ENCODE measurements around the gene NUP214.
A peak's percentile ranks its signal among the peaks of the same experiment; 100 is the strongest.

NUP214 gene

DNA sequence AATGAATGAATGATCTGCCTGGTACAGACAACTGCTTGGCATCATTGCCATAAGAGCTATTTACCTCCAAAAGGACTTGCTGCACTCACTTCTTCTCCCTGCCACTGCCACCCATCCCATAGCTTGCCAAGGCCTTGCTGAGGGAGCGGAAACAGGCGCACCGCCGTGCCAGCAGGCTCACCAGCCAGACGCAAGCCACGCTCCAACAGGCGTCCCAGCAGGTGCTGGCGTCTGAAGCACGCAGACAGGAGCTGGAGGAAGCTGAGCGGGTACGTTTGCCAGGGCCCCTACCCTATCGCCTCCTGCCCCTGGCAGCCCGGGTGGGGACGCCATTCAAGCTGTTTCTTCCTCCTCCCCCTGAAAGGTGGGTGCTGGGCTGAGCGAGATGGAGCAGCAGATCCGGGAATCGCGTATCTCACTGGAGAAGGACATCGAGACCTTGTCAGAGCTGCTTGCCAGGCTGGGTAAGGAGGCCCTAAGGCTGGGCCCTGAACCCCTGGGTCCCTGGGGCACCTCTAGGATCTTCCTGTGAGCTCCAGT lies 38.0 kb upstream of the NUP214 start:
- Histone ChIP-seq H3K4me1 (ENCODE audit: control insufficient read depth in 2 of 2, insufficient read depth in 2 of 2, low read length in 2 of 2) (no peaks in the 10 kb centered on the region), H3K4me3 (ENCODE audit: low read length in 2 of 2) (no peak overlapping the region), H3K9ac (ENCODE audit: low read depth in 1 of 2, low read length in 2 of 2) (no peak overlapping the region), H3K9me3 (ENCODE audit: control insufficient read depth in 2 of 2, low read length in 2 of 2) (no peaks in the 10 kb centered on the region), H3K27ac (ENCODE audit: low read depth in 2 of 2, low read length in 2 of 2) (no peak overlapping the region), H3K27me3 (ENCODE audit: control insufficient read depth in 2 of 2, insufficient read depth in 2 of 2, low read length in 2 of 2) (no peaks in the 10 kb centered on the region), H3K36me3 (ENCODE audit: control insufficient read depth in 2 of 2, insufficient read depth in 2 of 2, low read length in 2 of 2) (no peaks in the 10 kb centered on the region)

DNA sequence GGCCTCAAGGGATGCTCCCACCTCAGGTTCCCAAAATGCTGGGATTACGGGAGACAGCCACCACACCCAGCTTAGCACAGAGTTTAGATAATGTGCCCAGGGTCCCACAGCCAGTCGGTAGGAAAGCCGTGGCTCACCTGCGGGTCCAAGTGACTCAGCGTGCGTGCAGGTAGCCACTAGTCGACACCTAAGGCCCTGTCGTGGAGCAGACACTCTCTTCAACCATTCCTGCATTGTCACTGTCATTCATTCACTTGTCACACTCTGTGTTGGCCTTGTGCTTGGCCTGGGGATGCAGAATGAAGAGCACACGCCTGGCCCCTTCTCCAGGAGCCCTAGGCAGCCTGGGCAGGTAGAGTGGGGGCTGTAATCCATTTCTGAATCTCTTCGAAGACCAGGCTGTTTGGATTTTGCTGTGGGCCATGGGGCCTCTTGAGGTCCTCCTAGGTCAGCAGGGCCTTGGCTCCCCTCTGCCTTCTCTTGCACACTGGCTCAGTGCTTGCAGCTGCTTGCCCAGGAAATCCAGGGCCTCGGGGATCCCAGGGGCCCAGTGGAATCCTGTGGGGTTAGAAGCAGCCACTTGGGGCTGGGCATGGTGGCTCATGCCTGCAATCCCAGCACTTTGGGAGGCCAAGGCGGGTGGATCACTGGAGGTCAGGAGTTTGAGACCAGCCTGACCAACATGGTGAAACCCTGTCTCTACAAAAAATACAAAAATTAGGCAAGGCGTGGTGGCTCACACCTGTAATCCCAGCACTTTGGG lies 35.2 kb upstream of the NUP214 start:
- Histone ChIP-seq H3K4me3 (ENCODE audit: low read length in 2 of 2) (no peak overlapping the region), H3K27ac (ENCODE audit: low read depth in 2 of 2, low read length in 2 of 2) (no peak overlapping the region), H3K36me3 (ENCODE audit: control insufficient read depth in 2 of 2, insufficient read depth in 2 of 2, low read length in 2 of 2) (no peaks in the 10 kb centered on the region), H3K9ac (ENCODE audit: low read depth in 1 of 2, low read length in 2 of 2) (no peak overlapping the region), H3K9me3 (ENCODE audit: control insufficient read depth in 2 of 2, low read length in 2 of 2) (no peaks in the 10 kb centered on the region), H3K4me1 (ENCODE audit: control insufficient read depth in 2 of 2, insufficient read depth in 2 of 2, low read length in 2 of 2) (no peaks in the 10 kb centered on the region), H3K27me3 (ENCODE audit: control insufficient read depth in 2 of 2, insufficient read depth in 2 of 2, low read length in 2 of 2) (peaks cover 5 to 11% of the 10 kb centered on the region in 2 donors)

DNA sequence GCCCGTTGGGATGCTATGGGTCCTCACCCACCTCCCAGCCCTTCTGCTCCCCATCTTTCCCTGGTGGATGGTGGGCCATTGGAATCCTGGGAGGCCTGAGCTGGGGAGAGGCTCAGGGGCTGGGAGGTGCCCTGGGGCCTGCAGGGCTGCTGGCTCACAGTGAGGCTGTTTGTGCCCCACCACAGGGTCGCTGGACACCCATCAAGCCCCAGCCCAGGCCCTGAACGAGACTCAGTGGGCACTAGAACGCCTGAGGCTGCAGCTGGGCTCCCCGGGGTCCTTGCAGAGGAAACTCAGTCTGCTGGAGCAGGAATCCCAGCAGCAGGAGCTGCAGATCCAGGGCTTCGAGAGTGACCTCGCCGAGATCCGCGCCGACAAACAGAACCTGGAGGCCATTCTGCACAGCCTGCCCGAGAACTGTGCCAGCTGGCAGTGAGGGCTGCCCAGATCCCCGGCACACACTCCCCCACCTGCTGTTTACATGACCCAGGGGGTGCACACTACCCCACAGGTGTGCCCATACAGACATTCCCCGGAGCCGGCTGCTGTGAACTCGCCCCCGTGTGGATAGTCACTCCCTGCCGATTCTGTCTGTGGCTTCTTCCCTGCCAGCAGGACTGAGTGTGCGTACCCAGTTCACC lies 33.9 kb upstream of the NUP214 start:
- H3K36me3 ChIP-seq (ENCODE audit: control insufficient read depth in 2 of 2, insufficient read depth in 2 of 2, low read length in 2 of 2): no peaks in the 10 kb centered on the region
- peaks cover 11 to 17% of the 10 kb centered on the region in 2 donors for H3K27me3 ChIP-seq (ENCODE audit: control insufficient read depth in 2 of 2, insufficient read depth in 2 of 2, low read length in 2 of 2)
- H3K4me1 ChIP-seq (ENCODE audit: control insufficient read depth in 2 of 2, insufficient read depth in 2 of 2, low read length in 2 of 2): no peaks in the 10 kb centered on the region
- no peak overlapping the region for H3K9ac ChIP-seq (ENCODE audit: low read depth in 1 of 2, low read length in 2 of 2)
- H3K9me3 ChIP-seq (ENCODE audit: control insufficient read depth in 2 of 2, low read length in 2 of 2): no peaks in the 10 kb centered on the region
- no peak overlapping the region for H3K27ac ChIP-seq (ENCODE audit: low read depth in 2 of 2, low read length in 2 of 2)
- H3K4me3 ChIP-seq (ENCODE audit: low read length in 2 of 2): no peak overlapping the region

GRCh38 chr9:131092030-131092429 lies 33.4 kb upstream of the NUP214 start:
- no peak overlapping the region for H3K27ac ChIP-seq (ENCODE audit: low read depth in 2 of 2, low read length in 2 of 2)
- peaks cover 11 to 18% of the 10 kb centered on the region in 2 donors for H3K27me3 ChIP-seq (ENCODE audit: control insufficient read depth in 2 of 2, insufficient read depth in 2 of 2, low read length in 2 of 2)
- no peaks in the 10 kb centered on the region for H3K9me3 ChIP-seq (ENCODE audit: control insufficient read depth in 2 of 2, low read length in 2 of 2)
- H3K36me3 ChIP-seq (ENCODE audit: control insufficient read depth in 2 of 2, insufficient read depth in 2 of 2, low read length in 2 of 2): no peaks in the 10 kb centered on the region
- no peak overlapping the region for H3K9ac ChIP-seq (ENCODE audit: low read depth in 1 of 2, low read length in 2 of 2)
- H3K4me1 ChIP-seq (ENCODE audit: control insufficient read depth in 2 of 2, insufficient read depth in 2 of 2, low read length in 2 of 2): peaks cover 0 to 2% of the 10 kb centered on the region in 2 donors
- no peak overlapping the region for H3K4me3 ChIP-seq (ENCODE audit: low read length in 2 of 2)

DNA sequence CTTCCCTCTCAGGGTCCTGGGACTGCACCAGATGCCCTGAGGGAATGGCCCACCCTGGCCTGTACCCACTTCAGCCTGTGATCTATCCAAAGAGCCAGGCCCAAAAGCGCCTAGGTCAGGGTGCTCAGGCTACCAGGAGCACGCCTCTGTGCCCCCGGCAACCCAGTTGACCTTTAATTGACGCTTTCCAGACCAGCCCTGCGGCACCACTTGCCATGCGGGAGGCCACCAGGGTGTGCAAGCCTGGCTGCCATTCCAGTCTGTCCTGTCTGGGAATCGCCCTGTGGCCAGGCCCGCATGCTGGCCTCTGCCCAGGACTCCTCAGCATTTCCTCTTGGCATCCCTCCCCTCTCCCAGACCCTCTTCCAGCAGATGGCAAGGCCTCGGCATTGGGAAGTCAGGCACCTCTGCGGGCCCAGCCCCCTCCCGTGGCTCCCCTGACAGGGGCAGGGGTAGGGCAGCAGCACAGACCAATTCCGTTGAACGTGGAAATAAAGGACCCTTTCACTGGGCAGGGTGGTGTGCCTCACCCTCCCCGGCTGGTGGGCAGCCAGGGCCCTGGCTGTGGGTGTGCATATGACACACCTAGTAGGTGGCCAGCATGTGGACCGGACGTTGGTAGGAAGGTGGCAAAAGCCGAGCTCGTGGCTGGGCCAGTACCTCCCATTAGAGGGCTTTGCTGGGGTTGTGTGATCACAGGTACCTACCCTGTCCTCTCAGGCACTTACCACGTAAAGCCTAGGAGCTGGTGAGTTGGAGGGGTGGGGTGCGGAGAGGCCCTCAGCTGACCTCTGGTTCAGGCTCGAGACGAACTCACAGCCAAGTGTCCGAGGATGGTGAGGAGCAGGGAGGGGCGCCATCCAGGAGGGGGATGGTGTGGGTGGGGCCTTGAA lies 32.6 kb upstream of the NUP214 start:
- H3K4me1 ChIP-seq (ENCODE audit: control insufficient read depth in 2 of 2, insufficient read depth in 2 of 2, low read length in 2 of 2): peaks cover 0 to 2% of the 10 kb centered on the region in 2 donors
- H3K27me3 ChIP-seq (ENCODE audit: control insufficient read depth in 2 of 2, insufficient read depth in 2 of 2, low read length in 2 of 2): peaks cover 11 to 24% of the 10 kb centered on the region in 2 donors
- H3K9ac ChIP-seq (ENCODE audit: low read depth in 1 of 2, low read length in 2 of 2): no peak overlapping the region
- no peak overlapping the region for H3K27ac ChIP-seq (ENCODE audit: low read depth in 2 of 2, low read length in 2 of 2)
- H3K36me3 ChIP-seq (ENCODE audit: control insufficient read depth in 2 of 2, insufficient read depth in 2 of 2, low read length in 2 of 2): no peaks in the 10 kb centered on the region
- H3K9me3 ChIP-seq (ENCODE audit: control insufficient read depth in 2 of 2, low read length in 2 of 2): no peaks in the 10 kb centered on the region
- H3K4me3 ChIP-seq (ENCODE audit: low read length in 2 of 2): no peak overlapping the region

DNA sequence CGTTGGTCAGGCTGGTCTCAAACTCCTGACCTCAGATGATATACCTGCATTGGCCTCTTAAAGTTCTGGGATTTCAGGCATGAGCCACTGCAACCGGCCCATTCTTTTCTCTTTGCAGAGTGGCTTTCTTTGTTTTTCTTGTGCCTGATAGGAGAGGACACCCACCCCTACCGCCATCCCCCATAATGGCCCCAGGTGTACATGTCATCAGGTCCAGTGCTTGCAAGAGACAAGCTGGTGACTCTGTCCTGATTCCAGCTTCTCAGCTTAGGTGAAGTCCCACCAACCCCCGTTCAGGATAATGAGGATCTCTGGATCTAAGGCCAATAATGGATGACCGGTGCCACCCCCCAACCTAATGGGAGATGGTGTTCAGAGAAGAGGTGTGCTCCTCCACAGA lies 31.4 kb upstream of the NUP214 start:
- Histone ChIP-seq H3K27me3 (ENCODE audit: control insufficient read depth in 2 of 2, insufficient read depth in 2 of 2, low read length in 2 of 2) (peaks cover 11 to 27% of the 10 kb centered on the region in 2 donors), H3K9me3 (ENCODE audit: control insufficient read depth in 2 of 2, low read length in 2 of 2) (no peaks in the 10 kb centered on the region), H3K9ac (ENCODE audit: low read depth in 1 of 2, low read length in 2 of 2) (no peak overlapping the region), H3K27ac (ENCODE audit: low read depth in 2 of 2, low read length in 2 of 2) (no peak overlapping the region), H3K36me3 (ENCODE audit: control insufficient read depth in 2 of 2, insufficient read depth in 2 of 2, low read length in 2 of 2) (no peaks in the 10 kb centered on the region), H3K4me1 (ENCODE audit: control insufficient read depth in 2 of 2, insufficient read depth in 2 of 2, low read length in 2 of 2) (peaks cover 0 to 2% of the 10 kb centered on the region in 2 donors), H3K4me3 (ENCODE audit: low read length in 2 of 2) (no peak overlapping the region)

DNA sequence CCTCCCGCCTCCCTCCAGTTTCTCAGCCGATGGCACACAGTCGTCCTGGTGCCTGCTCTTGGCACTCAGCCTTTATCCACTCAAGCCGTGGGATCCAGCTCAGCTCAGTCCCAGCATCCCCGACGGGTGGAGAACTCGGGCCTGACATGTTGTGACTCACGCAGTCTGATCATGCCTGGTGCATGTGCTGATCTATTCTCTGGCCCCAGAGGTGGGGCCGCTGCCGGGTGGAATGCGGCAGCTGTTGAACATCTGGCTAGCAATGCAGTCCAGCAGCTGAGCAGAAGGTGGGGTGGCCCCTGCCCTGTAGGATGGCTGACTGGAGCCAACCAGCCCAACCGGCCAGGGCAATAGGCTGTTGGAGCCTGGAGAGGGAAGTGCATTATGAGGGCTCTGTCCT lies 30.8 kb upstream of the NUP214 start:
- no peak overlapping the region for H3K9ac ChIP-seq (ENCODE audit: low read depth in 1 of 2, low read length in 2 of 2)
- no peaks in the 10 kb centered on the region for H3K36me3 ChIP-seq (ENCODE audit: control insufficient read depth in 2 of 2, insufficient read depth in 2 of 2, low read length in 2 of 2)
- peaks cover 11 to 27% of the 10 kb centered on the region in 2 donors for H3K27me3 ChIP-seq (ENCODE audit: control insufficient read depth in 2 of 2, insufficient read depth in 2 of 2, low read length in 2 of 2)
- H3K4me1 ChIP-seq (ENCODE audit: control insufficient read depth in 2 of 2, insufficient read depth in 2 of 2, low read length in 2 of 2): peaks cover 0 to 2% of the 10 kb centered on the region in 2 donors
- H3K4me3 ChIP-seq (ENCODE audit: low read length in 2 of 2): no peak overlapping the region
- H3K27ac ChIP-seq (ENCODE audit: low read depth in 2 of 2, low read length in 2 of 2): no peak overlapping the region
- H3K9me3 ChIP-seq (ENCODE audit: control insufficient read depth in 2 of 2, low read length in 2 of 2): no peaks in the 10 kb centered on the region

DNA sequence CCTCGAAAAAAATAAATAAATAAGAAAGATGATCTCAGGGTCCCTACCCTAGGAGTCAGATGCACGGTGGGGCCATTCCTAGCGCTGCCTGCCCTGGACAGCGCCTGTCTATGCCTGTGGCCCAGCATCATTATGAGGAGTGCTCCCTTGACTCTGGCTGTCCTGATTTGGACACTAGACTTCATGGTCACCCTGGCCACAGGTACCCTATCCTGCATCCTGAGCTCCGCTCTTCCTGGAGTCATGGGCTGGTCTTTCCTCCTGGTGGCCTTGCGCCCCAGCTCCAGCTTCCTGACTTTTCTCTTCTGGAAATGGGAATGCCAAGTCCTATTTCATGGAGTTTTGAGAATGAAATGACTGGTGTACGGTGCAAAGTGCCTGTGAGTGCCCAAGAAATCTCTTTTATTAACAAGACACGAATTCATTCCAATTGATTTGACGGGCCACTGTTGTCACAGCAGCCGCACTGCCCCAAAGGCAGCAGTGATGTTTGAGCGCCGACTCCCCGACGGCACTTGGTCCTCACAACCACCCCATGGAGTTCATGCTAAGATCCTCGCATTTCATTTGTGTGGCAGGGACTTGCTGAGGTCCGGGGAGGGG lies 29.6 kb upstream of the NUP214 start:
- Histone ChIP-seq H3K4me3 (ENCODE audit: low read length in 2 of 2) (peak overlapping the region in 1 of 2 donors; percentile 15), H3K9ac (ENCODE audit: low read depth in 1 of 2, low read length in 2 of 2) (no peak overlapping the region), H3K27me3 (ENCODE audit: control insufficient read depth in 2 of 2, insufficient read depth in 2 of 2, low read length in 2 of 2) (peaks cover 11 to 27% of the 10 kb centered on the region in 2 donors)

DNA sequence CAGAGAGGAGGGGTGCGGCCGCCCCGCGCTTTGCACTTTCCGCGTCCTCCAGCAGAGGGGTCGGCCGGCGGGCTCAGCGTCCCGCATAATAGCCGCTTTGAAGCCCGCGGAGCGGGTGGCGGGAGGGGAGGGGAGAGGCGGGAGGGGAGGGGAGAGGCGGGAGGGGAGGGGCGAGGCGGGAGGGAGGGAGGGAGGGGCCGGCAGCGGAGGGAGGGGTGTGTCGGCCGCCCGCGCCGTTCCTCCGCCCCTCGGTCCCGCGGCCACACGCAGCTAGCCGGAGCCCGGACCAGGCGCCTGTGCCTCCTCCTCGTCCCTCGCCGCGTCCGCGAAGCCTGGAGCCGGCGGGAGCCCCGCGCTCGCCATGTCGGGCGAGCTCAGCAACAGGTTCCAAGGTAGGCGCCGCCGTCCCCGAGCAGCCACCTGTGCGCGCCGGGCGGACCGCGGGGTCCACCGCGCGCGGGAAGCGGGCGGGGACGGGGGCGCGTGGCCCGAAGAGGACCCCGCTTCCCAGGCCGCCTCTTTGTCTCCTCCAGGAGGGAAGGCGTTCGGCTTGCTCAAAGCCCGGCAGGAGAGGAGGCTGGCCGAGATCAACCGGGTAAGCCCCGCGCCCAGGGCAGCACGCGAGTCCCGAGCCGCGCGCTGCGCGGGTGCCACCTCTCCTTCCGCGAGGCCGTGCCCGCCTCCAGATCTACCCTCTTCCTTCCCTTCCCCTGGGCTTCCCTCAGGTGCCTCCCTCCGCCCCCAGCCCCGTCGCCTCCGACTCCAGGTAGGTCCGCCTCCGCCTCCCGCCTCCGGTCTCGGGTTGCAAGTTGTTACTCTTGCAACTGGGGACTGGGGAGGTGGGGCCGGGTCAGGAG lies 28.9 kb upstream of the NUP214 start, which contains the start of gene AIF1L:
Gene AIF1L (plus strand): TSS at position 263 of the 857 bp plus-strand sequence. CDS start 99 bp downstream, at position 362.
- peak within 1 kb of the TSS; percentile 47 to 56 for H3K4me3 ChIP-seq (ENCODE audit: low read length in 2 of 2)
- no peaks in the 10 kb centered on the region for H3K9me3 ChIP-seq (ENCODE audit: control insufficient read depth in 2 of 2, low read length in 2 of 2)
- no peak within 1 kb of the TSS for H3K9ac ChIP-seq (ENCODE audit: low read depth in 1 of 2, low read length in 2 of 2)
- no peak within 1 kb of the TSS for H3K27ac ChIP-seq (ENCODE audit: low read depth in 2 of 2, low read length in 2 of 2)
- peaks cover 0 to 2% of the 10 kb centered on the region in 2 donors for H3K4me1 ChIP-seq (ENCODE audit: control insufficient read depth in 2 of 2, insufficient read depth in 2 of 2, low read length in 2 of 2)
- H3K36me3 ChIP-seq (ENCODE audit: control insufficient read depth in 2 of 2, insufficient read depth in 2 of 2, low read length in 2 of 2): no peaks in the 10 kb centered on the region
- peaks cover 11 to 27% of the 10 kb centered on the region in 2 donors for H3K27me3 ChIP-seq (ENCODE audit: control insufficient read depth in 2 of 2, insufficient read depth in 2 of 2, low read length in 2 of 2)

More for the DNA sequence above, 29.6 kb upstream of the NUP214 start:
- H3K4me1 ChIP-seq (ENCODE audit: control insufficient read depth in 2 of 2, insufficient read depth in 2 of 2, low read length in 2 of 2): peaks cover 0 to 2% of the 10 kb centered on the region in 2 donors
- H3K9me3 ChIP-seq (ENCODE audit: control insufficient read depth in 2 of 2, low read length in 2 of 2): no peaks in the 10 kb centered on the region
- no peaks in the 10 kb centered on the region for H3K36me3 ChIP-seq (ENCODE audit: control insufficient read depth in 2 of 2, insufficient read depth in 2 of 2, low read length in 2 of 2)
- H3K27ac ChIP-seq (ENCODE audit: low read depth in 2 of 2, low read length in 2 of 2): no peak overlapping the region

Data from mucosa of rectum (tissue), 2 donors.